HCT116 (cell line): ENCODE measurements around the gene SF1. TPM values are rescaled to one million over a fixed set of nuclear protein-coding genes. Genes with fewer than 3 reads are reported as not detected.

Source experiments
- ATAC-seq: fragments of 200-7000 bp; cut with Tn5 transposase; 2 replicates; pipeline ENCODE4 v1.9.1; 2020; ENCODE audit warnings: mild to moderate bottlenecking, moderate library complexity
- BruUV-seq: library from RNA; stranded (reverse); fragments of 400-500 nt; replicated peaks from 2 replicates; lab custom pipeline; 2021; lab: Mats Ljungman, UMichigan
- CTCF ChIA-PET: fragments of 300-600 bp; sonication (Branson Sonifier 250); formaldehyde crosslinking; loops from one replicate; lab custom pipeline; 2021; ENCODE audit warnings: antibody characterized with exemption; lab: Charles Lee
- POLR2A ChIA-PET: fragments of 300-600, 350-600 bp; sonication (Branson Sonifier 250); formaldehyde crosslinking; loops from one replicate; lab custom pipeline; 2021; ENCODE audit warnings: antibody characterized with exemption; lab: Charles Lee
- RAD21 ChIA-PET, 2 experiments: fragments of 300-600 bp; sonication (Branson Sonifier 250); formaldehyde crosslinking; loops; one replicate each; lab custom pipeline; 2023; ENCODE audit warnings: low total read pairs in 2 of 2; ENCODE audit not compliant: uncharacterized antibody in 2 of 2, unreplicated experiment in 2 of 2, low non-redundant PET in 1 of 2; lab: Charles Lee
- DNase-seq: peaks from one replicate; pipeline ENCODE4 v3.0.0-alpha.2; 2010; ENCODE audit warnings: low read depth, low spot score
- H2AFZ ChIP-seq: fragments of 200-600 bp; shearing (Covaris generic), sonication (generic); 2 replicates; pipeline ENCODE4 v1.6.1; 2017; ENCODE audit warnings: low read depth, mixed run types, mixed read lengths, antibody characterized with exemption, low read length; ENCODE audit not compliant: poor library complexity, severe bottlenecking
- H3K27ac ChIP-seq: 2 replicates; pipeline ENCODE4 v1.5.1; 2012; ENCODE audit warnings: low read depth, low read length
- H3K27me3 ChIP-seq: fragments of 200-600 bp; sonication (generic); 2 replicates; pipeline ENCODE4 v1.6.1; 2016; ENCODE audit warnings: mixed run types, low read length, mixed read lengths; ENCODE audit not compliant: insufficient read depth
- H3K36me3 ChIP-seq, 2 experiments: fragments of 200-500 bp in 1 of 2; fragments of 200-600 bp in 1 of 2; sonication (Bioruptor generic) in 1 of 2; sonication (generic) in 1 of 2; 2 replicates each; pipeline versions ENCODE4 v1.5.1 to v1.6.1; 2014 to 2016; ENCODE audit warnings: low read length in 2 of 2, inconsistent platforms in 1 of 2, mixed read lengths in 1 of 2, mixed run types in 1 of 2; ENCODE audit not compliant: insufficient read depth in 2 of 2, control insufficient read depth in 1 of 2
- H3K4me1 ChIP-seq, 2 experiments: fragments of 200-600 bp in 1 of 2; sonication (generic) in 1 of 2; 2 replicates each; pipeline versions ENCODE4 v1.5.1 to v1.6.1; 2012 to 2017; ENCODE audit warnings: low read length in 2 of 2, inconsistent platforms in 1 of 2, mild to moderate bottlenecking in 1 of 2, mixed read lengths in 1 of 2, mixed run types in 1 of 2, moderate library complexity in 1 of 2; ENCODE audit not compliant: insufficient read depth in 2 of 2, control insufficient read depth in 1 of 2
- H3K4me2 ChIP-seq: fragments of 200-600 bp; sonication (generic); 2 replicates; pipeline ENCODE4 v1.6.1; 2017; ENCODE audit warnings: mixed run types, low read length, mixed read lengths
- H3K4me3 ChIP-seq, 2 experiments: fragments of 200-600 bp in 1 of 2; sonication (generic) in 1 of 2; replicated peaks in 1 of 2; 2 replicates each; pipeline ENCODE4 v1.5.1; 2011 to 2016; ENCODE audit warnings: low read length in 2 of 2, control low read depth in 1 of 2, low read depth in 1 of 2, mild to moderate bottlenecking in 1 of 2, mixed read lengths in 1 of 2, mixed run types in 1 of 2
- H3K79me2 ChIP-seq: fragments of 200-600 bp; sonication (generic); 2 replicates; pipeline ENCODE4 v1.6.1; 2017; ENCODE audit warnings: mild to moderate bottlenecking, mixed run types, low read length, moderate library complexity, mixed read lengths; ENCODE audit not compliant: insufficient read depth
- H3K9ac ChIP-seq: fragments of 200-600 bp; sonication (generic); 2 replicates; pipeline ENCODE4 v1.6.1; 2016; ENCODE audit warnings: low read length, mixed read lengths
- H3K9me2 ChIP-seq: fragments of 200-600 bp; sonication (generic), shearing (Covaris generic); 2 replicates; pipeline ENCODE4 v1.6.1; 2017; ENCODE audit warnings: mixed run types, mild to moderate bottlenecking, moderate library complexity; ENCODE audit not compliant: insufficient read depth
- H3K9me3 ChIP-seq, 2 experiments: fragments of 200-500 bp in 1 of 2; fragments of 200-600 bp in 1 of 2; sonication (Bioruptor generic) in 1 of 2; sonication (generic) in 1 of 2; 2 replicates each; pipeline ENCODE4 v1.6.1; 2014 to 2017; ENCODE audit warnings: low read length in 2 of 2, mixed read lengths in 2 of 2, inconsistent platforms in 1 of 2, low read depth in 1 of 2, mild to moderate bottlenecking in 1 of 2, mixed run types in 1 of 2, moderate library complexity in 1 of 2; ENCODE audit not compliant: control insufficient read depth in 1 of 2, insufficient read depth in 1 of 2
- H4K20me1 ChIP-seq: fragments of 200-600 bp; sonication (generic), shearing (Covaris generic); 2 replicates; pipeline ENCODE4 v1.6.1; 2017; ENCODE audit warnings: mixed run types, mild to moderate bottlenecking, moderate library complexity; ENCODE audit not compliant: insufficient read depth
- CBX3 ChIP-seq: IDR thresholded peaks from 2 replicates; pipeline ENCODE4 v1.6.1; 2012; ENCODE audit warnings: low read depth
- CEBPB ChIP-seq: IDR thresholded peaks from 2 replicates; pipeline ENCODE4 v1.6.1; 2012; ENCODE audit warnings: low read depth
- JUND ChIP-seq: IDR thresholded peaks from 2 replicates; pipeline ENCODE4 v1.6.1; 2012
- POLR2A ChIP-seq: IDR thresholded peaks from 2 replicates; pipeline ENCODE4 v1.7.0; 2011; ENCODE audit warnings: borderline replicate concordance; ENCODE audit not compliant: insufficient read depth, insufficient read length; ENCODE audit errors: extremely low read depth
- POLR2AphosphoS5 ChIP-seq: IDR thresholded peaks from 2 replicates; pipeline ENCODE4 v1.6.1; 2011; ENCODE audit warnings: mild to moderate bottlenecking, low read depth, low read length, moderate library complexity
- RAD21 ChIP-seq: IDR thresholded peaks from 2 replicates; pipeline ENCODE4 v1.6.1; 2012; ENCODE audit warnings: low read depth, mild to moderate bottlenecking
- YY1 ChIP-seq: IDR thresholded peaks from 2 replicates; pipeline ENCODE4 v1.6.1; 2011; ENCODE audit warnings: low read length, low read depth, moderate library complexity, mild to moderate bottlenecking; ENCODE audit not compliant: insufficient replicate concordance; ENCODE audit errors: extremely low read depth
- ZFX ChIP-seq: fragments of 450-650 bp; IDR thresholded peaks from 2 replicates; pipeline ENCODE4 v1.6.1; 2017
- ZNF274 ChIP-seq: fragments of 200-500 bp; sonication (Bioruptor generic); IDR thresholded peaks from 2 replicates; pipeline ENCODE4 v1.6.1; 2014; ENCODE audit warnings: mild to moderate bottlenecking, low read depth, low read length, inconsistent platforms
- intact Hi-C: fragments of 100-400 bp; cut with micrococcal nuclease; formaldehyde crosslinking; loops from 2 replicates; pipeline ENCODE4 v1.10.0; 2022
- total RNA-seq: library from RNA; stranded (reverse); gene quantifications from one replicate; pipeline ENCODE4 v1.2.1, GENCODE V29; 2021; ENCODE audit not compliant: unreplicated experiment
- TF ChIP-seq, protein P1 (sequence below), 3 experiments: fragments of 200-600 bp in 1 of 3; sonication (generic) in 1 of 3; IDR thresholded peaks in 2 of 3; conservative IDR thresholded peaks in 1 of 3; 2 replicates each; pipeline ENCODE4 v1.5.1; 2012 to 2017; ENCODE audit warnings: low read depth in 2 of 3, low read length in 2 of 3, antibody characterized with exemption in 1 of 3, borderline replicate concordance in 1 of 3, control low read depth in 1 of 3, mild to moderate bottlenecking in 1 of 3, mixed read lengths in 1 of 3, mixed run types in 1 of 3, moderate library complexity in 1 of 3; ENCODE audit not compliant: insufficient read depth in 1 of 3
- TF ChIP-seq, protein P2 (sequence below): IDR thresholded peaks from 2 replicates; pipeline ENCODE4 v1.6.1; 2011; ENCODE audit warnings: mild to moderate bottlenecking, low read length, moderate library complexity; ENCODE audit not compliant: insufficient replicate concordance; ENCODE audit errors: extremely low read depth
- TF ChIP-seq, protein P3 (sequence below): IDR thresholded peaks from 2 replicates; pipeline ENCODE4 v1.6.1; 2012

The SF1 gene
- total RNA-seq, 1 experiment from 2014 or later: 403 TPM

DNA sequence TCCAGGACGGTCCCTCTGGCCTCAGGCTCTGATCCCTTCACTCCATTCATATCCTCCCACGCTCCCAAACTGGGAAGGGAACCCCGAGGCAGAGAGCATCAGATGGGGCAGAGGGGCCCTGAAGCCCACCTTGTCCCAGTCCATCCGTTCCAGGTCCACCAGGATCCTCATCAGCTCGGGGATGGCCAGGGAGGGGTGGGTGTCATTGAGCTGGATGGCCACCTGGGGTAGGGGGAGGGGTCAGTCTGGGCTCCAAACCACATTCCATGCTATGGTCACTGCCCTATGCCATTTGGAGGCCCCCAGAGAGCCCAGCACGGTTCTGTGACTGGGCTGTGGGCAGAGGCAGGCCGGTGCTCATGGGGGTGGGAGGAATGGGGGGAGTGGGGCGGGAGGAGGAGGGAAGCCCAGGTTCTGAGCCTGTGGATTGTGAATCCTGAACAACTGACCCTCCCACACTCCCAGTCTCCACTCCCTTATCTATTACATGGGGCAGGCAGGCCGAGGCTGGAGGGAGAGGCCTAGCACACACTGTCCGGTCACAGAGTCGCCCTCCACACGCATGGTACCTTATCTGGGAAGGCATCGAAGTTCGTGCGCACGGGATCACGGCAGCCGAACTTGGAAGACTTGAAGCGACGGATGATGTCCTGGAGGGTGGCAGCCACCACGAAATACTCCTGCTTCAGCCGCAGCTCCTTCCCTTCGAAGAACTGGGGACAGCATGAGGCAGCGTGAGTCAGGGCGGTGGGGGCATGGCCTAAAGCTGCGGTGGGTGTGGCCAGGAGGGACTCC, 24.0 kb downstream of the SF1 start (continued):
- TF ChIP-seq, protein P1, sequence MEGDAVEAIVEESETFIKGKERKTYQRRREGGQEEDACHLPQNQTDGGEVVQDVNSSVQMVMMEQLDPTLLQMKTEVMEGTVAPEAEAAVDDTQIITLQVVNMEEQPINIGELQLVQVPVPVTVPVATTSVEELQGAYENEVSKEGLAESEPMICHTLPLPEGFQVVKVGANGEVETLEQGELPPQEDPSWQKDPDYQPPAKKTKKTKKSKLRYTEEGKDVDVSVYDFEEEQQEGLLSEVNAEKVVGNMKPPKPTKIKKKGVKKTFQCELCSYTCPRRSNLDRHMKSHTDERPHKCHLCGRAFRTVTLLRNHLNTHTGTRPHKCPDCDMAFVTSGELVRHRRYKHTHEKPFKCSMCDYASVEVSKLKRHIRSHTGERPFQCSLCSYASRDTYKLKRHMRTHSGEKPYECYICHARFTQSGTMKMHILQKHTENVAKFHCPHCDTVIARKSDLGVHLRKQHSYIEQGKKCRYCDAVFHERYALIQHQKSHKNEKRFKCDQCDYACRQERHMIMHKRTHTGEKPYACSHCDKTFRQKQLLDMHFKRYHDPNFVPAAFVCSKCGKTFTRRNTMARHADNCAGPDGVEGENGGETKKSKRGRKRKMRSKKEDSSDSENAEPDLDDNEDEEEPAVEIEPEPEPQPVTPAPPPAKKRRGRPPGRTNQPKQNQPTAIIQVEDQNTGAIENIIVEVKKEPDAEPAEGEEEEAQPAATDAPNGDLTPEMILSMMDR (IDR thresholded peaks at IDR 0.05 in 2 of 3, conservative IDR thresholded peaks at IDR 0.05 in 1 of 3; ENCODE audit: borderline replicate concordance in 1 of 3, insufficient read depth in 1 of 3, low read depth in 2 of 3, low read length in 2 of 3): no peak
- TF ChIP-seq, protein P2, sequence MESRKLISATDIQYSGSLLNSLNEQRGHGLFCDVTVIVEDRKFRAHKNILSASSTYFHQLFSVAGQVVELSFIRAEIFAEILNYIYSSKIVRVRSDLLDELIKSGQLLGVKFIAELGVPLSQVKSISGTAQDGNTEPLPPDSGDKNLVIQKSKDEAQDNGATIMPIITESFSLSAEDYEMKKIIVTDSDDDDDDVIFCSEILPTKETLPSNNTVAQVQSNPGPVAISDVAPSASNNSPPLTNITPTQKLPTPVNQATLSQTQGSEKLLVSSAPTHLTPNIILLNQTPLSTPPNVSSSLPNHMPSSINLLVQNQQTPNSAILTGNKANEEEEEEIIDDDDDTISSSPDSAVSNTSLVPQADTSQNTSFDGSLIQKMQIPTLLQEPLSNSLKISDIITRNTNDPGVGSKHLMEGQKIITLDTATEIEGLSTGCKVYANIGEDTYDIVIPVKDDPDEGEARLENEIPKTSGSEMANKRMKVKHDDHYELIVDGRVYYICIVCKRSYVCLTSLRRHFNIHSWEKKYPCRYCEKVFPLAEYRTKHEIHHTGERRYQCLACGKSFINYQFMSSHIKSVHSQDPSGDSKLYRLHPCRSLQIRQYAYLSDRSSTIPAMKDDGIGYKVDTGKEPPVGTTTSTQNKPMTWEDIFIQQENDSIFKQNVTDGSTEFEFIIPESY: no peak
- TF ChIP-seq CBX3 (no peak), CEBPB (no peak), ZNF274 (no peak), JUND (no peak)
- TF ChIP-seq, all 23 proteins: peak for 0

DNA sequence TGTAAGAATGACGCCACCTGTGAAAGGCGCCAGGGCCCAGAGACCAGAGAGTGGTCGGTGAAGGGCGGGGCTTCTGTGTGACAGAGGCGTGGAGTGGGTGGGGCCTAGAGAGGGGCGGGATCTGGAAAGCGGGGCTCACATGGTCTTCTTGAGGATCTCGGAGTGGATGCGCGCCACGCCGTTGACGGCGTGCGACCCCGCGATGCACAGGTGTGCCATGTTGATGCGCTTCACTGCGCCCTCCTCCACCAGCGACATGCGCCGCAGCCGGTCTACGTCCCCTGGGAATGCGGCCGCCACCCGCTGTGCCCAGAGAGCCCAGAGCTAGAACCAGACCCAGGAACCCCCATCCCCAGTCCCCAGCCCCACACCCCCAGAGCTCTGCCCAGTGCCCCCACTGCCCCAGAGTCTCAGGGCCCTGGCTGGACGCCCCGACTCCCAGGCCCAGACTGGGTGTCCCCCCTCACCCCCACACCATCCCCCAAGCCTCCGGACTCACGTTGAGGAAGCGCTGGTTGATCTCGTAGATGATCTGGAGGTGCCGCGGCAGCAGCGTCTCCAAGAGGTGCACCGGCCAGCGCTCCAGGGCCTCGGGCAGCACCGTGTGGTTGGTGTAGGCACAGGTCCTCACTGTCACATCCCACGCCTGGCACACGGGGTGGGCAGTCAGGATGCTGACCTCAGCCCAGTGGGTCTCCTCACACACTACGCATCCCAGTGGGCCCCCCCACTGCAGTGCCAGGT, 24.8 kb downstream of the SF1 start:
- CTCF ChIA-PET: no interaction called here
- intact Hi-C loops: no loop called here
- POLR2A ChIA-PET: interaction anchor here (1.0 kb wide), 1 partner anchor 25 kb away, joined by 3 read pairs; no protein-coding TSS in a partner anchor

More for the DNA sequence above, 24.8 kb downstream of the SF1 start:
- H3K9me2 ChIP-seq: no peaks in the 10 kb centered on the region
- H3K4me1 ChIP-seq: peaks cover 0 to 6% of the 10 kb centered on the region in 2 experiments; a peak in 1 of 4 replicates
- H2AFZ ChIP-seq: no peak overlapping the region
- BruUV-seq: no TSS peak
- H3K4me2 ChIP-seq: no peak overlapping the region
- RAD21 ChIA-PET: no interaction called here
- no peaks in the 10 kb centered on the region for H3K79me2 ChIP-seq
- H3K9me3 ChIP-seq: no peaks in the 10 kb centered on the region
- no peak overlapping the region for H3K4me3 ChIP-seq
- no peaks in the 10 kb centered on the region for H3K27me3 ChIP-seq
- H3K36me3 ChIP-seq: no peaks in the 10 kb centered on the region
- H3K9ac ChIP-seq: no peak overlapping the region
- H3K27ac ChIP-seq: no peak overlapping the region
- H4K20me1 ChIP-seq: no peaks in the 10 kb centered on the region
- ATAC-seq (peak; percentile 46), DNase-seq (no peak)
- TF ChIP-seq, protein P2: no peak
- no peak for TF ChIP-seq POLR2A
- TF ChIP-seq ZFX: no peak
- TF ChIP-seq POLR2AphosphoS5: no peak
- TF ChIP-seq, protein P1 (IDR thresholded peaks at IDR 0.05 in 2 of 3, conservative IDR thresholded peaks at IDR 0.05 in 1 of 3; ENCODE audit: borderline replicate concordance in 1 of 3, insufficient read depth in 1 of 3, low read depth in 2 of 3, low read length in 2 of 3): no peak
- TF ChIP-seq YY1: no peak
- no peak for TF ChIP-seq RAD21
- TF ChIP-seq, protein P3, sequence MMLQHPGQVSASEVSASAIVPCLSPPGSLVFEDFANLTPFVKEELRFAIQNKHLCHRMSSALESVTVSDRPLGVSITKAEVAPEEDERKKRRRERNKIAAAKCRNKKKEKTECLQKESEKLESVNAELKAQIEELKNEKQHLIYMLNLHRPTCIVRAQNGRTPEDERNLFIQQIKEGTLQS: no peak
